Activated naive CD8-positive, alpha-beta T cell treated with anti-CD3 and anti-CD28 coated beads, Interleukin-2, amount 50 U/mL, for 24 hours (primary cell): ENCODE measurements around the gene TBC1D30.

Experiments used
- ATAC-seq: fragments of 150-1000 bp; cut with Tn5 transposase; one replicate; pipeline ENCODE4 v1.10.0; 2021
- DNase-seq: peaks from one replicate; pipeline ENCODE4 v3.0.0; 2021
- H3K27ac Mint-ChIP-seq: one replicate; pipeline ENCODE4 v1.8.0; 2021; ENCODE audit warnings: mild to moderate bottlenecking, mixed read lengths
- H3K27me3 Mint-ChIP-seq: one replicate; pipeline ENCODE4 v1.8.0; 2021; ENCODE audit warnings: mixed read lengths
- H3K36me3 Mint-ChIP-seq: one replicate; pipeline ENCODE4 v1.8.0; 2021; ENCODE audit warnings: low read depth, mixed read lengths
- H3K4me1 Mint-ChIP-seq: one replicate; pipeline ENCODE4 v1.8.0; 2021; ENCODE audit warnings: mixed read lengths
- H3K4me3 Mint-ChIP-seq: one replicate; pipeline ENCODE4 v1.8.0; 2021; ENCODE audit warnings: mild to moderate bottlenecking, moderate library complexity, mixed read lengths
- H3K9me3 Mint-ChIP-seq: one replicate; pipeline ENCODE4 v1.8.0; 2021; ENCODE audit warnings: mixed read lengths

Gene TBC1D30

DNA sequence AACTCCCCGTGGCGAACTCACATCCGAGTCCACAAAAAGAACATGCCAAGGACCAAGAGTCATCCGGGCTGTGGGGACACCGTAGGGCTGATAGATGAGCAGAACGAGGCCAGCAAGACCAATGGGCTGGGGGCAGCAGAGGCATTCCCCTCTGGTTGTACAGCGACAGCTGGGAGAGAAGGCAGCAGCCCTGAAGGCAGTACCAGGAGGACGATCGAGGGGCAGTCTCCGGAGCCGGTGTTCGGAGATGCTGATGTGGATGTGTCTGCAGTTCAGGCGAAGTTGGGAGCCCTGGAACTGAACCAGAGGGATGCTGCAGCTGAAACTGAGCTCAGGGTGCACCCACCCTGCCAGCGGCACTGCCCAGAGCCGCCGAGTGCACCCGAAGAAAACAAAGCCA, 50.7 kb downstream of the TBC1D30 start:
- Mint-ChIP-seq H3K9me3 (peaks cover 5% of the 10 kb centered on the region), H3K27ac (no peak overlapping the region), H3K4me1 (peaks cover 33% of the 10 kb centered on the region), H3K27me3 (peaks cover 5% of the 10 kb centered on the region), H3K4me3 (no peak overlapping the region), H3K36me3 (peaks cover 4% of the 10 kb centered on the region)
- ATAC-seq (no peak), DNase-seq (no peak)

DNA sequence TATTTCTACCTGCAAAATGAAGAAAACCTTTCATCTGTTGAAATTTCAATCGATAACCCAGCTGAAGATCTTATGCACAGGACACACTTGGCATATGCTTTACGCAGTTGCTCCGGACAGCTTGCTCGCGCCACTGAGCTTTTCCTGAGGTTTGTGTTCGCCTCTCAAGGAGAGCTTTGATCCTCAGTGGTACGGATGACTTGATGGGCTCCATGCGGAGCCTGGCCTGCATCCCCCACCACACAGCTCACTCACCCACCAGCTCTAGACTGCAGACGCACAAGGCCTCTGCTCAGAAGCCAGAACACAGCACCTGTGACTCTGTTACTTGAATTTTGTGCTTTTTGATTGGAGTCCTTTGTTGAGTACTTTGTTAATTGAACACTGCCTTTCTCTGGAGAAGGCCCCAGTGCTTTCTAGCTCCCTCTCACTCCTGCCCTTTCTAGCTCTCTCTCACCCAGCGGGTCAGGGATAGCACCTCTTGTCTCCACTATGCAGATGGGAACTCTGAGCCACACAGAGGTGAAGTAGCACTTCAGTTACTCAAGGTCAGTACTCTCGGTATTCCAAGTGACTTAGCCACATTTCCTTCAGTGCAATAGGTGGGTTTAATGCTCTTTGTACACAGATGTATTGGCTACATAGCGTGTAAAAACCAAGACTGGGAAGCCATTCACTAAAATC, 52.1 kb downstream of the TBC1D30 start:
- Mint-ChIP-seq H3K4me3 (peak overlapping the region; percentile 62), H3K9me3 (peaks cover 9% of the 10 kb centered on the region), H3K27ac (peak overlapping the region; percentile 88), H3K36me3 (peaks cover 4% of the 10 kb centered on the region), H3K4me1 (peaks cover 31% of the 10 kb centered on the region), H3K27me3 (peaks cover 5% of the 10 kb centered on the region)
- ATAC-seq (peak; percentile 56), DNase-seq (no peak)

DNA sequence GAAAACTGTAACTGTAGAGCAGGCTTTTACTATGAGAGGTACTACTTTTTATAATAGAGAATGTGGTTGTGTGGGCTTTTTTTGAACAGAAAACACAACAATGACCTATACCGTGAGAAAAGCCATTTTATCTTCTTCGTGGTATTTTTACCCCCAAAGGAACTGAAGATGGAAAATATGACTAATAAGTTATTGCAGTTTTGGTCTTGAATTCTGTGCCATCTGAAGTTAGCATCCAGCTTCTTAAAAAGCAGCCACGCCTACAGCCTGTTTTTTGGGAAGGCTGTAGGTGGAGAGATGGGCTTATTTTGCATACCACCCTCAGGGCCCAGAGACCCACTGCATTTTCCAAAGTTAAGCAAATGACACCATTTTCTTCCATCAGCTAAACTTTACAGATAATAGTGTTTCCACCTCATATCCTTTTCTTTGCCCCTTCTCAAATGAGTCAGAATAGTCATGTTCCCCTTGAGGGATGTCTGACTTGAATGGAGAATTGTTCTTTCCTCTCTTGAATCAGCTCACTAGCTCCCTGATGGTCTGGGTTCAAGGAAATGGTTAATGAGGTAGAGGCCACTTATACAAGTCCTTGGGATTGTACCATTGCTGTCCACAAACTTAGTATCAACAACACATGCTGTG, 53.0 kb downstream of the TBC1D30 start:
- ATAC-seq (peak; percentile 78), DNase-seq (peak; percentile 17)
- Mint-ChIP-seq H3K9me3 (peaks cover 9% of the 10 kb centered on the region), H3K27me3 (peaks cover 5% of the 10 kb centered on the region), H3K4me3 (peak overlapping the region; percentile 62), H3K36me3 (peaks cover 4% of the 10 kb centered on the region), H3K27ac (peak overlapping the region; percentile 88), H3K4me1 (peaks cover 33% of the 10 kb centered on the region)

DNA sequence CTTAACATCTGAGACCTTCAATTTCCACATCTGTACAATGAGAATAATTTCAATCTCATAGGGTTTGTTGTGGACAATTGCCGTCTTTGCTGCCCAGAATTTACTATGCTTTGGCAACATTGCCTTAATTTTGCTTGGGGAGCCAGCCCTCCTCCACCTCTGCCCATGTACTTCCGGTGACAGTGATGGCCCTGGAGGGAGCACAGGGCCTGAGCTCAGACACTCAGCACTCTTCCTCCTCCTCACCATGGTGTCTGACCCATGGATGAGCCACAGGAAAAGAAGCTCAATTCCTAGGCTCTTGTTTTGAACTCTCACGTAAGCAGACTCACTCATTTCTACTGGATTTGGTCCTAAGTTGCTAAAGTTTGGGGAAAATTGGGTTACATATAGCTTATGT, 58.2 kb downstream of the TBC1D30 start:
- Mint-ChIP-seq H3K27me3 (peaks cover 6% of the 10 kb centered on the region), H3K4me1 (peaks cover 46% of the 10 kb centered on the region), H3K9me3 (peaks cover 9% of the 10 kb centered on the region), H3K4me3 (peak overlapping the region; percentile 58), H3K27ac (peak overlapping the region; percentile 40), H3K36me3 (no peaks in the 10 kb centered on the region)
- DNase-seq (no peak), ATAC-seq (no peak)

DNA sequence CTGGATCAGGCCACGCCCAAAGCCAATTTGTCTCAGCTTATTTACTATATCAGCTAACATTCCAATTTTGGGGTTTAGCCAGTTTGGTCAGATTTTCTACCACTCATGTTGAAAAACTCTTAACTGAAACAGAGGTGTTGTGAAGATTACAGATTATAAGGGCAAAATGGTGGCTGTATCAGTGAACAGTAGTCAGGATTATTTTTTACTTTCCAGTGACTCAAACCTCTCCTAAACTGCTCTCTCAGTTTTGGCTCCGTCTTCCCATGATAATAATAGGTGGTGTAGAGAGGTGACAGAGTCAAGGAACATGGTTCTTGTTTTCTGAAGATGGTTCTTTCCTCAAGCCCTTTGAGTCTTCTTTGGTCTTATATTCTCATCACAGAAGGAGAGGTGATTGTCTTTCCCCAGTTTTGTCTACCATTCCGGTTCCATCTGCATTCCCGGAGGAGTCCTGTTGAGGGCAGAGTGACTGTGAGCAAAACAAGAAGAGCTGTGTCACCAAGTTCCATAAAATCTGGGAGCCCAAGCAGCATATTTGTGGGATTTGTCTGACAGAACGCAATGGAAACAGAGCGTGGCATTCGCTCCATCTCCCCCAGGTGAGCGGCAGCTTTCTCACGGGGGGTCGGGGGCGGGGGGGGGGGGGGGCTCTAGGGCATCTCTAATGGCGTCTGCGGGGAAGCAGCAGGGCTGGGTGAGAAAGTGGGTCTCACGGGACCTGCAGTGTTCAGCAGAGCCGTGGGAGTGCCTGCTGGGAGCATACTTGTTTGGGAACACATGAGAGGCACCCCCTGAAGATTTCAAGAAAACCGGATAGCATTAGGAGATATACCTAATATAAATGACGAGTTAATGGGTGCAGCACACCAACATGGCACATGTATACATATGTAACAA, 59.1 kb downstream of the TBC1D30 start:
- ATAC-seq (peak; percentile 59), DNase-seq (no peak)
- Mint-ChIP-seq H3K4me3 (peak overlapping the region; percentile 58), H3K27ac (peak overlapping the region; percentile 53), H3K4me1 (peaks cover 38% of the 10 kb centered on the region), H3K9me3 (peaks cover 9% of the 10 kb centered on the region), H3K36me3 (no peaks in the 10 kb centered on the region), H3K27me3 (peaks cover 6% of the 10 kb centered on the region)

DNA sequence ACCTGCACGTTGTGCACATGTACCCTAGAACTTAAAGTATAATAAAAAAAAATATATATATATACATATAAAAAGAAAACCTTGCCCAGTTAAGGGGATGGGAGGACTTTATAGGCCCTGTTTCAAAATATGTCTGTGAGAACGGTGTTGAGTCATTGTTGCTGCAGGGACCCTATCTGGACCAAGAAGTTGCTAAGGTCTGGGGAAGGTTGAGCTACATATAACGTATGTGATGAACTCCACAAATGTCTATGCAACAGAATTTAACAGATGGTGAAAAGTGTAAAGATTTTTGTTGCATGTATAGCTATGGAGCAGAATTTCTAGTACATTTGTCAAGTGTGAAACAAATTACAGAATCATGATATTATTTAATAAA, 59.7 kb downstream of the TBC1D30 start:
- Mint-ChIP-seq H3K4me1 (peaks cover 36% of the 10 kb centered on the region), H3K4me3 (peak overlapping the region; percentile 8), H3K27me3 (peaks cover 10% of the 10 kb centered on the region), H3K9me3 (peaks cover 9% of the 10 kb centered on the region), H3K27ac (no peak overlapping the region), H3K36me3 (no peaks in the 10 kb centered on the region)
- no peak for ATAC-seq
- no peak for DNase-seq

DNA sequence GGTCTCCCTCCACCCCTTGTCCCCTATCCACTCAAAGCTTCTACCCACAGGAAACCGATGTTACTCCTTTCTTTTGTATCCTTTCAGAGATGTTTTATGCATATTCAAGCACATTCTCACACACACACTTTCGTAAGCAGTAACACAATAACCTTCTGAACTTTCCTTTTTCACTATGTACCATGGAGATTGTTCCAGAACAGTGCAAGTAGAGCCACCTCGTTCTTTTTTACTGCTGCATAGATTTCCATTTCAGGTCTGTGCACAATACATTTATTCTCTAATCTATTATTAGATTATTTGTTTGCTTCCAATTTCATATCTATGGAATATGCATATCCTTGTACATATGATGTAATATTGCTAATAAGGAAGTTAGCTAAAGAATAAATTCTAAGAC, 60.3 kb downstream of the TBC1D30 start:
- peaks cover 35% of the 10 kb centered on the region for H3K4me1 Mint-ChIP-seq
- no peak for DNase-seq
- no peak overlapping the region for H3K4me3 Mint-ChIP-seq
- no peaks in the 10 kb centered on the region for H3K36me3 Mint-ChIP-seq
- H3K27ac Mint-ChIP-seq = no peak overlapping the region
- no peak for ATAC-seq
- peaks cover 10% of the 10 kb centered on the region for H3K27me3 Mint-ChIP-seq
- peaks cover 7% of the 10 kb centered on the region for H3K9me3 Mint-ChIP-seq

DNA sequence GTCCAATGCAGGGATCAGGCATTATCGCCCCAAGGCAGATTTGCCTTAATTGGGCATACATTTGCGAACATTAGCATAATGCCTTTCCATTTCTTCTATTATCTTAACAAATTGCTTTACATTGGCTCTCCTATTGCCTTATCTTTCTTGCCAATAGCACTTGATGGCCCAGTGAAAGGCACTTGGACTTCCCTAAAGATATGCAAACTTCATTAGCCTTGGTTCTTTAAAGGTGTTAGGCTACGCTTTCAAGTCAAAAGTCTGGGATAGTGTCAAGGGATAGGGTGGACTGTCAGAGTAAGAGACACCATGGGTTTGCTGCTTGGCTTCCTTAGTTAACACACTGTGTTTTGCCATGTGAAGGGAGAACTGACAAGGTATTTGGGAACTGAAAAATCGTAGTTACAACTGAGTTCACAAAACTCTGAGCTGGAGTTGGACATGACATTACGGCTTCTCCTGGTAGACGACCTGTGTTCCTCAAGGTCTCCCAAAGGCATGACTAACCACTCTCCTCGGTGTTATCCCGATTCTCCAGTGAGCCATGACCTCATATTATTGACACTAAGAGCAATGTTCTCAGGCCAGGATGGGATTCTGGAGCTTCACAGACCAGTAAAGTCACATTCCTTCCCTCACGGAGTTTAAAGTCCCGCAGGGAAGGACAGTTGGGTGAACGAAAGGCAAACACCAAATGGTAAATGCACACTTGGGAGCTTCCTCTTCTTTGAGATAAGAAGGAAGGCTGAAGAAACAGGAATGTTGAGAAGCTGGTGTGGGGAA, 65.2 kb downstream of the TBC1D30 start:
- H3K36me3 Mint-ChIP-seq = no peaks in the 10 kb centered on the region

DNA sequence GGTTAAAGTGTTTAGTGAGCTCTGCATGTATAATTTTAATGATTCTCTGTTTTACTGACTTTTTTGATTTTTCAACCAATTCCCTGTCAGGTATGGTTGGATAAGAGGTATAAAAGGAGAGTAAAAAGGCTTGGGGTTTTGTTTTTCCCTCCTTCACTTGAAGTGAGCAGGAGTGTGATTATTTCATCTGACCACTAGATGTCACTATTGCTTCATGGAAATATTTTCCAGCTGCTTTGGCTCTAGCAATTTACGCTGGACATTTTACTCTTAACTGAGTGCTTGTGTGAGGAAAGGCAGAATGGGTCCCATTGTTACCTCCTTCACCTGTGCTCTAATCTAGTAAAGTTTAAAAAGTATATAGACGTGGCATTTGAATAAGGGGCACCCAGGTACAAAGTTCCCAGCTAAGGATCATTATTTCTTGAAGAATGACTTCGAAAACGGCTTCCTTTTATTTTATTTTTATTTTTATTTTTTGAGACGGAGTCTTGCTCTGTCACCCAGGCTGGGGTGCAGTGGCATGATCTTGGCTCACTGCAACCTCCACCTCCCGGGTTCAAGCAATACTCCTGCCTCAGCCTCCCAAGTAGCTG, 66.5 kb downstream of the TBC1D30 start:
- H3K9me3 Mint-ChIP-seq = no peaks in the 10 kb centered on the region
- H3K36me3 Mint-ChIP-seq = no peaks in the 10 kb centered on the region
- H3K4me3 Mint-ChIP-seq = no peak overlapping the region
- ATAC-seq = peak; percentile 55
- peaks cover 10% of the 10 kb centered on the region for H3K4me1 Mint-ChIP-seq
- H3K27ac Mint-ChIP-seq = no peak overlapping the region
- peaks cover 18% of the 10 kb centered on the region for H3K27me3 Mint-ChIP-seq
- no peak for DNase-seq

More for the DNA sequence above, 65.2 kb downstream of the TBC1D30 start:
- Mint-ChIP-seq H3K27ac (no peak overlapping the region), H3K27me3 (peaks cover 21% of the 10 kb centered on the region), H3K4me1 (peaks cover 20% of the 10 kb centered on the region), H3K9me3 (no peaks in the 10 kb centered on the region), H3K4me3 (no peak overlapping the region)
- DNase-seq (no peak), ATAC-seq (no peak)

DNA sequence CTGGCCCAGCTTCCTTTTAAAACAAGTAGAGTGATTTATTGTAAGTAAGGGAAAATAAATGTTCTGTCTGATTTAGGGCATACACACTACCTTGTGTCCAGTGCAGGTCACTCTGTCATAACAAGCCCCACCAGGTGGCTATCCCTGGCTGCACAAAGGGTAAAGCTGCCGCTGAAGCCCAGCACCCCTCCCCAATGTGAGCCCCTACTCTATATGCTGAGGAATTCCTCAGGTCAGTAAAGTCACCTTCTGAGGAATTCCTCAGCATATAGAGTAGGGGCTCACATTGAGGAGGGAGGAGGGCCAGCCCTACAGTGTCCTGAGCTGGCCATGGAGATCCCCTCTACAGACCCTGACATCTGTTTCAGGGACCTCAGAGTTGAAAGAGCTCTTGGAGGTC, 67.2 kb downstream of the TBC1D30 start:
- H3K9me3 Mint-ChIP-seq = no peaks in the 10 kb centered on the region
- H3K4me3 Mint-ChIP-seq = no peak overlapping the region
- H3K4me1 Mint-ChIP-seq = peaks cover 5% of the 10 kb centered on the region
- peaks cover 18% of the 10 kb centered on the region for H3K27me3 Mint-ChIP-seq
- no peak overlapping the region for H3K27ac Mint-ChIP-seq
- DNase-seq = no peak
- H3K36me3 Mint-ChIP-seq = no peaks in the 10 kb centered on the region
- no peak for ATAC-seq

DNA sequence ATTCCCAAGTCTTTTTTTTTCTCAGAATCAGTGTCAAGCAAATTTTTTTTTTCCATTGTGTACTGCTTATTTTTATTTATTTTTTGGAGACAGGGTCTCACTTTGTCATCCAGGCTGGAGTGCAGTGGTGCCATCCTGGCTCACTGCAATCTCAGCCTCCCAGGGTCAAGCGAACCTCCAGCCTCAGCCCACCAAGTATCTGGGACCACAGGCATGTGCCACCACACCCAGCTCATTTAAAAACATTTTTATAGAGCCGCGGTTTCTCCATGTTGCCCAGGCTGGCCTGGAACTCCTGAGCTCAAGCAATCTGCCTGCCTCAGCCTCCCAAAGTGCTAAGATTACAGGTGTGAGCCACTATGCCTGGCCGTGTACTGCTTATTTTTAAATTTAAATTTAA, 68.1 kb downstream of the TBC1D30 start:
- H3K36me3 Mint-ChIP-seq = no peaks in the 10 kb centered on the region
- DNase-seq (no peak), ATAC-seq (no peak)
- H3K9me3 Mint-ChIP-seq = no peaks in the 10 kb centered on the region
- no peak overlapping the region for H3K27ac Mint-ChIP-seq
- no peak overlapping the region for H3K4me3 Mint-ChIP-seq
- H3K27me3 Mint-ChIP-seq = peaks cover 18% of the 10 kb centered on the region
- H3K4me1 Mint-ChIP-seq = no peaks in the 10 kb centered on the region

DNA sequence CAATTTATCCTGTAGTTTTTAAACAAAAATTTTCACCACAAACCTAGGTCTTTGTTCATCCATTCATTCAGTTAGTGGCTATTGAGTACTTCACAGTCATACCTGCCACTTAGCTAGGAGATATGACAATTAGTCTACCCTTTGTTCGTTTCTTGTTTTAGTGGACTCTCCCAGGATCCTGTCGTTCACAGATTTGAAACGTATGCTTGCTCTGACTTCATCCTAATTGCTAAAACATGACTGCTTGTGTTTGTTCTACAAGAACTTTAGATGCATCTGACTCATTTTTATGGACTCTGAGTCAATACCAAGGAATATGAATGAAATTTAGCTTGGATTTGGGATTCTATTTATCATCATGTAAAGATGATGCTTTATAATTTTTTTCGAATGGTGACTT, 69.5 kb downstream of the TBC1D30 start:
- ATAC-seq = no peak
- DNase-seq = no peak
- Mint-ChIP-seq H3K4me1 (no peaks in the 10 kb centered on the region), H3K27ac (no peak overlapping the region), H3K27me3 (peaks cover 16% of the 10 kb centered on the region), H3K9me3 (no peaks in the 10 kb centered on the region), H3K4me3 (no peak overlapping the region), H3K36me3 (no peaks in the 10 kb centered on the region)

DNA sequence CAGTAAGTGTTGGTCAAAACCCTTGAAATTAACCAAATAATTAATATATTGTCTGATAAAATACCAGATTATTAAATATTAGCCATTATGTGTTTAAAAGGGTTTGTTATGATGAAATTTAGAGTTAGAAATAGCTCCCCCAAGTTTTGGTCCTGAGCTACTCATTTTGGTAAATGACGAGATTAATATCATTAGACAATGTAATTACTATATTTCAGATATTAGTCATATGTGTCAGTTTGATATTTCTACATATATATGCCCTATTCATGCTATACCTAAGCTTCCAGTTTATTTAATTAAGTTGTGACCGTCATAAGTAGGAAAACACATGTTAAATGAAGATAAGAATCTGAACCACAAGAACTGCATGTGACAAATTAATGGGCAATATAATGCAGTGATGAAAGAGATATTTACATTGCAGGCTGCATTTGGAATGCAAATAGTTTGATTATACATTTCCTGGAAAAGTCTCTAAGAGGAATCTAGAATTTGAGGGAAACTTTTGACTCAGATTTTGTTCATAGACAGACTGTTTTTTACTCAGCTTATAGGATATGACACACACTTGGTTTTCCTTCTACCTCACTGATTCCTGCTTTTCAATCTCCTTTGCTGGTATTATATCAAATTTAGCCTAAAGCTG, 70.5 kb downstream of the TBC1D30 start:
- H3K27ac Mint-ChIP-seq = no peak overlapping the region
- ATAC-seq (no peak), DNase-seq (no peak)
- H3K4me3 Mint-ChIP-seq = no peak overlapping the region
- no peaks in the 10 kb centered on the region for H3K9me3 Mint-ChIP-seq
- no peaks in the 10 kb centered on the region for H3K4me1 Mint-ChIP-seq
- peaks cover 13% of the 10 kb centered on the region for H3K27me3 Mint-ChIP-seq
- no peaks in the 10 kb centered on the region for H3K36me3 Mint-ChIP-seq
